ENCODE measurements around the gene RHBDD1.

DNA sequence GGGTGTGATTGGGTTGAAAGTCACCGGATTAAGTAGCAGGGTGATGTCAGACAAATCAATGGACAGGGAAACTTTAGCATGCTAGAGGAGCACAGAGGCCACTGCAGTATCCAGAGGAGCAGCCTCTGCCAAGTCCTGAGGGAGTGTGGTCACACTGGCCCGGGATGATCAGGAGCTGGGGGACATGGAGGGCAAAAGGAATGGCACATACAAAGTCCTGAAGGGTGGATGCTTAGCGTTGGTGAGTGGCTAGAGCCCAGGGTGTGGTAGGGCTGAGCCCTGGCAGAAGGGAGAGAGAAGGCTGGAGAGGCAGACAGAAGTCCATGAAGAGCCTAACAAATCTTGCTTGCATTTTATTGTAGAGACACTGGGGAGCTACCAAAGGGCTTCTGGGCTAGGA is 58.9 kb downstream of the RHBDD1 start:
- no peak for TF ChIP-seq CTCF (IDR thresholded peaks at IDR 0.05)
- TF ChIP-seq POLR2A (IDR thresholded peaks at IDR 0.05): no peak
- no peak for TF ChIP-seq POLR2AphosphoS5 (IDR thresholded peaks at IDR 0.05)
- TF ChIP-seq EP300 (IDR thresholded peaks at IDR 0.05): no peak
